Neural cell (in vitro differentiated cells): Measurements from ENCODE around the gene SLCO3A1.

ENCODE experiments used
- CTCF ChIP-seq: fragments of 450-650 bp; IDR thresholded peaks from 2 replicates; pipeline ENCODE4 v1.5.1; 2014; ENCODE audit warnings: antibody characterized with exemption, mild to moderate bottlenecking, moderate library complexity; ENCODE audit not compliant: poor library complexity, severe bottlenecking
- EP300 ChIP-seq: fragments of 450-650 bp; conservative IDR thresholded peaks from 2 replicates; pipeline ENCODE4 v1.6.1; 2014; ENCODE audit warnings: antibody characterized with exemption, mild to moderate bottlenecking, moderate library complexity; ENCODE audit not compliant: poor library complexity, severe bottlenecking
- EZH2 ChIP-seq: fragments of 200-600, 300-800 bp; shearing (Covaris generic), sonication (generic); IDR thresholded peaks from 2 replicates; pipeline ENCODE4 v1.6.1; 2014; ENCODE audit warnings: antibody characterized with exemption, low read length, borderline replicate concordance, mild to moderate bottlenecking; ENCODE audit not compliant: insufficient read depth, poor library complexity, severe bottlenecking
- POLR2AphosphoS5 ChIP-seq: IDR thresholded peaks from 2 replicates; pipeline ENCODE4 v1.6.1; 2012
- RAD21 ChIP-seq: fragments of 450-650 bp; conservative IDR thresholded peaks from 2 replicates; pipeline ENCODE4 v1.6.1; 2014; ENCODE audit warnings: antibody characterized with exemption, mild to moderate bottlenecking, moderate library complexity
- TF ChIP-seq, protein P1 (sequence below): IDR thresholded peaks from 2 replicates; pipeline ENCODE4 v1.6.1; 2012; ENCODE audit warnings: borderline replicate concordance

GRCh38 chr15:91953432-91953831 is 99.9 kb downstream of the SLCO3A1 start:
- no peak for TF ChIP-seq CTCF
- no peak for TF ChIP-seq POLR2AphosphoS5
- TF ChIP-seq EZH2 = no peak
- no peak for TF ChIP-seq RAD21
- TF ChIP-seq, protein P1, sequence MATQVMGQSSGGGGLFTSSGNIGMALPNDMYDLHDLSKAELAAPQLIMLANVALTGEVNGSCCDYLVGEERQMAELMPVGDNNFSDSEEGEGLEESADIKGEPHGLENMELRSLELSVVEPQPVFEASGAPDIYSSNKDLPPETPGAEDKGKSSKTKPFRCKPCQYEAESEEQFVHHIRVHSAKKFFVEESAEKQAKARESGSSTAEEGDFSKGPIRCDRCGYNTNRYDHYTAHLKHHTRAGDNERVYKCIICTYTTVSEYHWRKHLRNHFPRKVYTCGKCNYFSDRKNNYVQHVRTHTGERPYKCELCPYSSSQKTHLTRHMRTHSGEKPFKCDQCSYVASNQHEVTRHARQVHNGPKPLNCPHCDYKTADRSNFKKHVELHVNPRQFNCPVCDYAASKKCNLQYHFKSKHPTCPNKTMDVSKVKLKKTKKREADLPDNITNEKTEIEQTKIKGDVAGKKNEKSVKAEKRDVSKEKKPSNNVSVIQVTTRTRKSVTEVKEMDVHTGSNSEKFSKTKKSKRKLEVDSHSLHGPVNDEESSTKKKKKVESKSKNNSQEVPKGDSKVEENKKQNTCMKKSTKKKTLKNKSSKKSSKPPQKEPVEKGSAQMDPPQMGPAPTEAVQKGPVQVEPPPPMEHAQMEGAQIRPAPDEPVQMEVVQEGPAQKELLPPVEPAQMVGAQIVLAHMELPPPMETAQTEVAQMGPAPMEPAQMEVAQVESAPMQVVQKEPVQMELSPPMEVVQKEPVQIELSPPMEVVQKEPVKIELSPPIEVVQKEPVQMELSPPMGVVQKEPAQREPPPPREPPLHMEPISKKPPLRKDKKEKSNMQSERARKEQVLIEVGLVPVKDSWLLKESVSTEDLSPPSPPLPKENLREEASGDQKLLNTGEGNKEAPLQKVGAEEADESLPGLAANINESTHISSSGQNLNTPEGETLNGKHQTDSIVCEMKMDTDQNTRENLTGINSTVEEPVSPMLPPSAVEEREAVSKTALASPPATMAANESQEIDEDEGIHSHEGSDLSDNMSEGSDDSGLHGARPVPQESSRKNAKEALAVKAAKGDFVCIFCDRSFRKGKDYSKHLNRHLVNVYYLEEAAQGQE = no peak
- TF ChIP-seq EP300 = no peak
